Measurements from ENCODE around the gene SMCO2. TPM values are rescaled to one million over a fixed set of nuclear protein-coding genes. Genes with fewer than 3 reads are reported as not detected.

SMCO2 gene
- total and polyA plus RNA-seq, 4 donors: 0.40 to 2.2 (median 1.2) TPM

GRCh38 chr12:27427824-27428223, 18.7 kb upstream of the SMCO2 start:
- DNase-seq (ENCODE audit: low read depth in 4 of 6, low spot score in 6 of 6): no peak
- 100% methylated on average over 1 of the region's 3 CpGs for WGBS (ENCODE audit: insufficient coverage)
- Histone ChIP-seq H3K36me3 (ENCODE audit: control insufficient read depth, insufficient read depth, low read length) (no peaks in the 10 kb centered on the region), H3K27ac (ENCODE audit: low read depth, low read length) (no peak overlapping the region), H3K4me1 (ENCODE audit: control insufficient read depth, insufficient read depth, low read length) (no peaks in the 10 kb centered on the region), H3K27me3 (ENCODE audit: control insufficient read depth, insufficient read depth, low read length) (no peaks in the 10 kb centered on the region), H3K4me3 (ENCODE audit: low read depth, low read length) (no peak overlapping the region), H3K9me3 (ENCODE audit: control insufficient read depth, insufficient read depth, low read length) (peaks cover 3% of the 10 kb centered on the region)

DNA sequence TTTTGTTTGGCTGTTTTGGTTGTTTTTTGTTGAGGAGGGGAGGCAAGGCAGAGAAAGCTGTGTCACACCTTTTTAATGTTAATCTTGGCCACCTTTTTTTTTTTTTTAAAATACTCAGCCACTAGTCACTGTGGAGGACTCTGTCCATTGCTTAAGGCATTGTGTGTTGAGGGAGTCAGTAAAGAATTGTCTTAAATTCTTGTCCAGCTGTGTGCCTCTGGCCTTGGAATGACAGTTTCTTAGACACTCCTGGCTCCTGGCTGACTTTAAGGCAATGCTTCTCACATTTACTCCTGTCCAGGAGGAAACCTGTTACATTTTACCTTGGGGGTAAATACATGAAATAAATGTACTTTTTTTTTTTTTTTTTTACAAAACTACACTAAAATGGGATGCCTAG, 18.1 kb upstream of the SMCO2 start:
- Histone ChIP-seq H3K9me3 (ENCODE audit: control insufficient read depth, insufficient read depth, low read length) (peaks cover 3% of the 10 kb centered on the region), H3K27ac (ENCODE audit: low read depth, low read length) (no peak overlapping the region), H3K4me3 (ENCODE audit: low read depth, low read length) (no peak overlapping the region), H3K27me3 (ENCODE audit: control insufficient read depth, insufficient read depth, low read length) (no peaks in the 10 kb centered on the region), H3K36me3 (ENCODE audit: control insufficient read depth, insufficient read depth, low read length) (no peaks in the 10 kb centered on the region), H3K4me1 (ENCODE audit: control insufficient read depth, insufficient read depth, low read length) (no peaks in the 10 kb centered on the region)
- DNase-seq (ENCODE audit: low read depth in 4 of 6, low spot score in 6 of 6): no peak

DNA sequence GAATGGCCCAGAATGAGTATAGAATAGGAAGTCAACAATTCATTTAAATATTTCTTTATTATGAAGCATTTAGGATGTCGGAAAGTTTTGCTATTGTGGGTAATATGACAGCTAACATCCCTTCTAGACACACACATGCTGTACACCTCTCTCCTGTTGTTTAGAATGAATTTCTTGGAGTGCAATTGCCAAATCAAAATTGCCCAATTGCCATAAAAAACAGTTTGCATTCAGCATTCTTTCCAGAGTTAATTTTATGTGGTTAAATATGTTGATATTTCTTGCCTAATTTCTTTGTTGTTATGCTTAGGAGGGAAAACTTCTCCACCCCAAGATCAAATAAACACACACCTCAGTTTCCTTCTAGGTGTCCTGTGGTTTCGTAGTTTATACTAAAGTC, 16.9 kb upstream of the SMCO2 start:
- Histone ChIP-seq H3K4me3 (ENCODE audit: low read depth, low read length) (no peak overlapping the region), H3K27me3 (ENCODE audit: control insufficient read depth, insufficient read depth, low read length) (no peaks in the 10 kb centered on the region), H3K27ac (ENCODE audit: low read depth, low read length) (no peak overlapping the region), H3K4me1 (ENCODE audit: control insufficient read depth, insufficient read depth, low read length) (no peaks in the 10 kb centered on the region), H3K9me3 (ENCODE audit: control insufficient read depth, insufficient read depth, low read length) (peaks cover 3% of the 10 kb centered on the region), H3K36me3 (ENCODE audit: control insufficient read depth, insufficient read depth, low read length) (no peaks in the 10 kb centered on the region)
- WGBS (ENCODE audit: insufficient coverage): no CpG with 5 or more reads among the region's 2 CpGs
- DNase-seq (ENCODE audit: low read depth in 4 of 6, low spot score in 6 of 6): peak in 1 of 6 donors; percentile 16

- WGBS (ENCODE audit: insufficient coverage): no CpG with 5 or more reads among the region's 4 CpGs
Observed at GRCh38 chr12:27431185-27431584, 15.4 kb upstream of the SMCO2 start.

GRCh38 chr12:27434673-27435565, 11.6 kb upstream of the SMCO2 start:
- DNase-seq (ENCODE audit: low read depth in 4 of 6, low spot score in 6 of 6): peak in 2 of 6 donors; percentile 26 to 33

More at GRCh38 chr12:27431185-27431584, 15.4 kb upstream of the SMCO2 start:
- no peak overlapping the region for H3K4me3 ChIP-seq (ENCODE audit: low read depth, low read length)
- H3K9me3 ChIP-seq (ENCODE audit: control insufficient read depth, insufficient read depth, low read length): peaks cover 3% of the 10 kb centered on the region
- no peak for DNase-seq (ENCODE audit: low read depth in 4 of 6, low spot score in 6 of 6)
- H3K27me3 ChIP-seq (ENCODE audit: control insufficient read depth, insufficient read depth, low read length): no peaks in the 10 kb centered on the region
- H3K36me3 ChIP-seq (ENCODE audit: control insufficient read depth, insufficient read depth, low read length): no peaks in the 10 kb centered on the region
- H3K4me1 ChIP-seq (ENCODE audit: control insufficient read depth, insufficient read depth, low read length): no peaks in the 10 kb centered on the region
- no peak overlapping the region for H3K27ac ChIP-seq (ENCODE audit: low read depth, low read length)

GRCh38 chr12:27436029-27436428, 10.5 kb upstream of the SMCO2 start:
- Histone ChIP-seq H3K4me3 (ENCODE audit: low read depth, low read length) (no peak overlapping the region), H3K27ac (ENCODE audit: low read depth, low read length) (no peak overlapping the region), H3K36me3 (ENCODE audit: control insufficient read depth, insufficient read depth, low read length) (no peaks in the 10 kb centered on the region), H3K4me1 (ENCODE audit: control insufficient read depth, insufficient read depth, low read length) (no peaks in the 10 kb centered on the region), H3K9me3 (ENCODE audit: control insufficient read depth, insufficient read depth, low read length) (peaks cover 6% of the 10 kb centered on the region), H3K27me3 (ENCODE audit: control insufficient read depth, insufficient read depth, low read length) (no peaks in the 10 kb centered on the region)
- DNase-seq (ENCODE audit: low read depth in 4 of 6, low spot score in 6 of 6): no peak

More at GRCh38 chr12:27434673-27435565, 11.6 kb upstream of the SMCO2 start:
- no peak overlapping the region for H3K27ac ChIP-seq (ENCODE audit: low read depth, low read length)
- WGBS (ENCODE audit: insufficient coverage): no CpG with 5 or more reads among the region's 6 CpGs
- peaks cover 6% of the 10 kb centered on the region for H3K9me3 ChIP-seq (ENCODE audit: control insufficient read depth, insufficient read depth, low read length)
- H3K27me3 ChIP-seq (ENCODE audit: control insufficient read depth, insufficient read depth, low read length): no peaks in the 10 kb centered on the region
- H3K36me3 ChIP-seq (ENCODE audit: control insufficient read depth, insufficient read depth, low read length): no peaks in the 10 kb centered on the region
- no peaks in the 10 kb centered on the region for H3K4me1 ChIP-seq (ENCODE audit: control insufficient read depth, insufficient read depth, low read length)
- H3K4me3 ChIP-seq (ENCODE audit: low read depth, low read length): no peak overlapping the region

DNA sequence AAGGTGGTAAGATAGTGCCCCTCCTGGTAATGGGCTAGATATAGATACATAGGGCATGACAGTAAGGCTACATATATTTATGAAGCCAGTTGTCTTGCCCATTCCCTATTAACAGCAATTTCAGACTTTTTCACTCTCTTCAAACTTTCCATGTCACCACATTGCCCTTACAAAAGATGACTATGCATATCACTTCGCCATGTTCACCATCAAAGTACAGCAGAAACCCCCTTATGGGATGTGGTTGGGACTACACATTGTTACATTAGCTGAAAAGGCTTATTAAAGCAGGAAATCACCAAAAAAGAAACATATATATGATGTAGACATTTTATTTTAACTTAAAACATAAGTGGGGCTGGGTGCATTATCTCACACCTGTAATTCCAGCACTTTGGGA, 9.8 kb upstream of the SMCO2 start:
- Histone ChIP-seq H3K27me3 (ENCODE audit: control insufficient read depth, insufficient read depth, low read length) (no peaks in the 10 kb centered on the region), H3K27ac (ENCODE audit: low read depth, low read length) (no peak overlapping the region), H3K4me3 (ENCODE audit: low read depth, low read length) (no peak overlapping the region), H3K36me3 (ENCODE audit: control insufficient read depth, insufficient read depth, low read length) (no peaks in the 10 kb centered on the region), H3K4me1 (ENCODE audit: control insufficient read depth, insufficient read depth, low read length) (no peaks in the 10 kb centered on the region), H3K9me3 (ENCODE audit: control insufficient read depth, insufficient read depth, low read length) (peaks cover 4% of the 10 kb centered on the region)
- no CpG with 5 or more reads among the region's 1 CpG for WGBS (ENCODE audit: insufficient coverage)
- no peak for DNase-seq (ENCODE audit: low read depth in 4 of 6, low spot score in 6 of 6)

DNA sequence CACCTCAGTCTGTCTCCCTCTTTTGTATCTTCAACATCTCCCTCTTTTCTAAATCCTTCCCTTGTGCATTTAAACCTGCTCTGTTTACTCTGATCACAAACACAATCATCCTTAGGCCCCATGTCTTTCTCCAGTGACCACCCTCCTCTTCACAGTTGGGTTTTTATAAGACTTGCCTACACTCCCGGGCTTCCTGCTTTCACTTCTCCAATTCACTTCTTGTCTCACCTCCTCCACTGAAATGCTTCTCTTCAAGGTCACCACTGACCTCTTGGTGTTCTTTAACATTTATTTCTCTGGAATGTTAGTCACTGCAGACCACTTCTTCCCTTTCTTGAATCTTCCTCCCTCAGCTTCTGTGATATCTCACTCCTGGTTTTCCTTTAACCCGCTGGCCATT, 8.7 kb upstream of the SMCO2 start:
- Histone ChIP-seq H3K4me3 (ENCODE audit: low read depth, low read length) (no peak overlapping the region), H3K36me3 (ENCODE audit: control insufficient read depth, insufficient read depth, low read length) (no peaks in the 10 kb centered on the region), H3K27me3 (ENCODE audit: control insufficient read depth, insufficient read depth, low read length) (no peaks in the 10 kb centered on the region), H3K27ac (ENCODE audit: low read depth, low read length) (no peak overlapping the region), H3K9me3 (ENCODE audit: control insufficient read depth, insufficient read depth, low read length) (peaks cover 4% of the 10 kb centered on the region), H3K4me1 (ENCODE audit: control insufficient read depth, insufficient read depth, low read length) (no peaks in the 10 kb centered on the region)
- 91% methylated on average over 2 of the region's 2 CpGs for WGBS (ENCODE audit: insufficient coverage)
- DNase-seq (ENCODE audit: low read depth in 4 of 6, low spot score in 6 of 6): no peak

- Histone ChIP-seq H3K36me3 (ENCODE audit: control insufficient read depth, insufficient read depth, low read length) (no peaks in the 10 kb centered on the region), H3K4me3 (ENCODE audit: low read depth, low read length) (no peak overlapping the region), H3K27me3 (ENCODE audit: control insufficient read depth, insufficient read depth, low read length) (no peaks in the 10 kb centered on the region), H3K9me3 (ENCODE audit: control insufficient read depth, insufficient read depth, low read length) (no peaks in the 10 kb centered on the region), H3K4me1 (ENCODE audit: control insufficient read depth, insufficient read depth, low read length) (no peaks in the 10 kb centered on the region), H3K27ac (ENCODE audit: low read depth, low read length) (no peak overlapping the region)
- 89% methylated on average over 5 of the region's 8 CpGs for WGBS (ENCODE audit: insufficient coverage)
- no peak for DNase-seq (ENCODE audit: low read depth in 4 of 6, low spot score in 6 of 6)
Observed at GRCh38 chr12:27447761-27448160, 1.2 kb downstream of the SMCO2 start.

DNA sequence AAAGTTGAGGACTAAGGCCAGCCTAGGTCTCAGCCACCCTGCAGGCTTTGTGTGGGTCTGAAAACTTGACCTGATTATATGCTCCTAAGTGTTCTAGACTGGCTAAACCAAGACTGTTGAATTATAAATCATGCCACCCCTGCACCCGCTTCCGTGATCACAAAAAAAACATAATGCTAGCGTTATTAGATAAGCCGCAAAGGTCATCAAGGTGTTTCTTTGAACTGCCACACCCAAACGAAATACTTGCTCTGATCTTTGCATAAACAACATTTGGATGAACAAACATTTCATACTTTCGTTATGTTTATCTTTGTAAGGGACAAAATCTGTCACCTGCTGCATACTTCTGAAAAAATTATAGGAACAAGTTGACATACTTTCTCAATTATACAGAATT, 2.5 kb downstream of the SMCO2 start:
- Histone ChIP-seq H3K4me1 (ENCODE audit: control insufficient read depth, insufficient read depth, low read length) (no peaks in the 10 kb centered on the region), H3K9me3 (ENCODE audit: control insufficient read depth, insufficient read depth, low read length) (no peaks in the 10 kb centered on the region), H3K36me3 (ENCODE audit: control insufficient read depth, insufficient read depth, low read length) (no peaks in the 10 kb centered on the region), H3K27ac (ENCODE audit: low read depth, low read length) (no peak overlapping the region), H3K4me3 (ENCODE audit: low read depth, low read length) (no peak overlapping the region), H3K27me3 (ENCODE audit: control insufficient read depth, insufficient read depth, low read length) (no peaks in the 10 kb centered on the region)
- DNase-seq (ENCODE audit: low read depth in 4 of 6, low spot score in 6 of 6): no peak
- WGBS (ENCODE audit: insufficient coverage): 93% methylated on average over 4 of the region's 6 CpGs

Measured in spinal cord (tissue), 10 donors.